Inflammatory macrophage treated with lipopolysaccharide for 1 hour (primary cell): ENCODE results near the gene DYNLT4.
"Not testable (repeated sequence)": the region's sequence is repeated elsewhere in the genome, so short reads cannot be mapped to it uniquely, and the experiment has no call there.

Experiments used
- DNase-seq, 2 donors: peaks; one replicate each; pipeline ENCODE4 v3.0.0-alpha.2; 2020 to 2022

DYNLT4 gene

DNA sequence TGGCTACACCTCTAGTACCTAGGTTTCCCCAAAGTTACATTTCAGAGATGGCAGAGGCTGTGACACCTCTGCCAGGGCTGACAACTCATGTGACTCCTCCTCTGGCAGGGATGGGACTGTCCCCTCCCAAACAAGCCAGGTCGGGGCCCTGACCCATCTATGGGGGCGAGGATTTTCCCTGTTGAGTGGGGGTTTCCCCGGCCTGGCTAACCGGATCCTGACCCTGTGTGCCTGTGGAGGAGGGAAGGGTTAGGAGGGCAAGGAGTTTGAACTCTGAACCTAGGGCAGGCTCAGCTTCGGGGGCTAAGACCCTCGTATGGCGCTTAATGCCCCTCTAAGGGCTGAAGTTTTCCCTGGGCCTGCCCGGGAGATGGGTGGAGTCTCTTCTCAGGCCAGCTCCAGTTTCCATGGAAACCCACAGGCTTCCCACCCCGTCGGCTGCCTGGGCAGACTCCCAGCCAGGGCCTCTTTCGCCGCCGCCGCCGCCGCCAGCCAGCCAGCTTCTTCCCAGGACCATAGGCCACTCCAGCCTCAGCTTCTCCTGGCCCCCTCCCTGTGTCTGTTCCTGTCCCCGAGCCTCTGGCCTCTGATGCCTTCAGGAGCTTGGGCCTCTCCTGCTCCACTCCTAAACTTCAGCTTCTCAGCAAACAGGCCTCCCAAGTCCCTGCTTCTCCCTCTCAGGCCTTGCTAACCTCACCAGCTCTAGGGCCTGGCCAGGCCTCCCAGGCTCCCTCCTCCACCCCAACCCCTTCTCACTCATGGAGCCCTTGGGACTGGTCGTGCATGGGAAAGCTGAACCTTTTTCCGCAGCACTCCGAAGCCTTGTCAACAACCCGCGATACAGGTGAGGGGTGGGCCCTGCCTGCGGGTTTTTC is 1.1 kb upstream of the DYNLT4 start, which contains the start of gene BTBD19:
TSS of gene BTBD19 (plus strand) at position 461 of the 875 bp plus-strand sequence. CDS start at position 759, 298 bp downstream.
- peak in 1 of 2 donors; percentile 94 for DNase-seq

DNA sequence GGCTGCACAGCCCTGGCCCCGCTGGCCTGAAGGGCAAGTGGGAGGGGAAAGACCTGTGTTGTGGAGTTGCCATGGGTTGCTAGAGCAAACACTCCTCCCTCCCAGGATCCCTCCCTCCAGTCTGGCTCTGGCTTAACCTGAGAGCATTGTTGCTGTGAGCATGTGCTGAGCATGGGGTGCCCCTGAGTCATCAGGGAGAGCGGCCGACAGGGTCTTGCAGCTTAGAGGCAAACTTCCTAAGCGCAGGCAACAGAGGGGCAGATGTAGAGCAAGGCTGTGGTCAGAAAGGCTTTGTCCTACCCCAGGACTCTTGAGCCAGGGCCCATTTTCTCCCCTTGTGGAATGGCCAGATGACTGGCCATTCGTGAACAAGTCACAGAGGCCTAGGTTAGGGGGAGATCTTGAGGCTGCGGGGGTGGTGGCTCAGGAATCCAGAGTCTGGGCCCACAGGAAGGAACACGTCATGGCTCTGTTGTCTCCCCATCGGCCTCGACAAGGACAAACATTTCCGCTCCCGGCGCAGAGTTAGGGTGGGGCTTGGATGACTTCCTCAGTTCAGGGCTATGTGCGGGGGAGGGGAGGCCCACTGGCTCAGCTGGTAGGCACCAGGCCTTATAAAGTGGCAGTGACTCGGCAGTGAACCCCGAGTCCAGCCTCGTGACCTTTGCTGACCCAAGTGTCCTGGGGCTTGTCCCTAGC is 362 bp upstream of the DYNLT4 start:
- DNase-seq, result peak; percentile 98 to 100

DNA sequence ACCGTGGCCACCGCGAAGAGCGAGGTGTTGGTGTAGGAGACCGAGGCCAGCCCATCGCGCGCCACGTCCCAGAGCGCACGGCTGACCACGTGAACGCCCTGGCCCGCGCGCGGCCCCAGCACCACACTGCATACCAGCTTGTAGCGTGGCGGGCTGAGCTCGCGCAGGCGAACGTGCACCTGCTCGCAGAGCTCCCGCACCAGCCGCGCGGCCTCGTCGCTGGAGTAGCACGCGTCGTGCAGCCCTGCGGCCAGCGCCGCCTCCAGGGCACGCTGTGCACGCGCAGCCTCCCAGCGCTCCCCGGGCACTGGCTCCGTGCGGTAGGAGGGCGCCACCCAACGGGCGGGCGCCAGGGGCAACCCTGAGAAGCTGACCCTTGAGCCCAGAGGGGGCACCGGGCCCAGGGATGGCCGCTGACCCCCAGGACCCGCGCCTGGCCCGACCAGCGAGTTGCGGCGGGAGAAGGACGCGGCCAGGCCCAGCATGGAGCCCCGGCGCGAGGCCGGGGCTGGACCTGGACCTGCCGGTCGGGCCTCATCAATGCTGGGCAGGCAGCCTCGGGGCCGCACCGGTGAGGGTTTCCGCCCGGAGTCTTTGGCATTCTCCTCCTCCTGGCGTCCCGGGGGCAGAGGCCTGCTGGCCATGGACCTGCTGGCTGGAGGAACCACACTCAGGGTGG is 987 bp downstream of the DYNLT4 start:
- no peak for DNase-seq

DNA sequence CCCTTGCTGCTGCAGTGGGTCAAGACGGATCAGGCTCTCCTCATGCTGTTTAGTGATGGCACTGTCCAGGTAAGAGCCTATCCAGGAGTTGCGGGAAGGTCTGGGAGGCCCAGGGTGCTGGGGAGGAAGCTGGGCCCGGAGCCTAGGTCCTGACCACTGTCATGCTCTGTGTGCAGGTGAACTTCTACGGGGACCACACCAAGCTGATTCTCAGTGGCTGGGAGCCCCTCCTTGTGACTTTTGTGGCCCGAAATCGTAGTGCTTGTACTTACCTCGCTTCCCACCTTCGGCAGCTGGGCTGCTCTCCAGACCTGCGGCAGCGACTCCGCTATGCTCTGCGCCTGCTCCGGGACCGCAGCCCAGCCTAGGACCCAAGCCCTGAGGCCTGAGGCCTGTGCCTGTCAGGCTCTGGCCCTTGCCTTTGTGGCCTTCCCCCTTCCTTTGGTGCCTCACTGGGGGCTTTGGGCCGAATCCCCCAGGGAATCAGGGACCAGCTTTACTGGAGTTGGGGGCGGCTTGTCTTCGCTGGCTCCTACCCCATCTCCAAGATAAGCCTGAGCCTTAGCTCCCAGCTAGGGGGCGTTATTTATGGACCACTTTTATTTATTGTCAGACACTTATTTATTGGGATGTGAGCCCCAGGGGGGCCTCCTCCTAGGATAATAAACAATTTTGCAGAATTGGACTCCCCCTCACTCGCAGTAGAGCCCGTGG is 1.7 kb downstream of the DYNLT4 start:
- DNase-seq, result no peak

DNA sequence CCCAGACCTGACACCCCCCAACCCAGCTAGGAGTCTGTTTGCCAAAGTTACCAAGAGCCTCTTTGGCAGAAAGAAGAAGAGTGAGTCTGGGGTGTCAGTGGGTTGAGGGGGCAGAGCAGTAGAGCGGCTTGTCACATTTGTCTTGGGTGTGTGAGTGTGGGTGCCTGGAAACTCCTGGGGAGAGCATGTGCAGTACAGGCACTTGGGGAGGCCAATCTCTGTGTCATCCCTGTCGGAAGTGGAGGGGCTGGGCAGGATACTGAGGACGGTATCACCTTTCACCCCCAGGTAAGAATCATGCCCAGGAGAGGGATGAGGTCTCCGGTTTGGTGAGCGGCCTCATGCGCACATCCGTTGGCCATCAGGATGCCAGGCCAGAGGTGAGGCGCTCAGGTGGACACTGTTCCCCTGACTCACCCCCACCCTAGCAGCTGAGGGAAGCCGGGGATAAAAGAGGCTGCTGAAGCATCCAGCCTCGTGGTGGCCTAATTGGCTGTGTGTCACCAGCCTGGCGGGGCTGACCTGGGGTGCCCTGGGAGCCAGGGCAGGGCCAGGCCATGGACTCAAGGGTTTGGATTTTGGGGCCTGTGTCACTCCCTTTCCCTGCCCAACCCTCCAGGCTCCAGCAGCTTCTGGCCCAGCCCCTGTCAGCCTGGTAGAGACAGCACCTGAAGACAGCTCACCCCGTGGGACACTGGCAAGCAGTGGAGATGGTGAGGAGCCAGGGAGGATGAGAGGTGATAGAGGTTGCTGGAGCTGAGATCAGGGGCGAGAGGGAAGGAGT is 3.6 kb downstream of the DYNLT4 start:
- DNase-seq, result no peak

DNA sequence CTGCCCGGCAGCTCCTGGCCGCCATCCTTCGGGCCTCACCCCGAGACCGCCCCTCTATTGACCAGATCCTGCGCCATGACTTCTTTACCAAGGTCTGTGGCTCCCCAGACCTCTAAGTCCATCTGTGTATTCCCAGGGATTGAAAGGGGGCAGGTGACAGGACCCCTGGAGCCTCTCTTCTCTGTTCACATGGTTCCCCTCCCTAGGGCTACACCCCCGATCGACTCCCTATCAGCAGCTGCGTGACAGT is 4.2 kb downstream of the DYNLT4 start:
- DNase-seq, result no peak

DNA sequence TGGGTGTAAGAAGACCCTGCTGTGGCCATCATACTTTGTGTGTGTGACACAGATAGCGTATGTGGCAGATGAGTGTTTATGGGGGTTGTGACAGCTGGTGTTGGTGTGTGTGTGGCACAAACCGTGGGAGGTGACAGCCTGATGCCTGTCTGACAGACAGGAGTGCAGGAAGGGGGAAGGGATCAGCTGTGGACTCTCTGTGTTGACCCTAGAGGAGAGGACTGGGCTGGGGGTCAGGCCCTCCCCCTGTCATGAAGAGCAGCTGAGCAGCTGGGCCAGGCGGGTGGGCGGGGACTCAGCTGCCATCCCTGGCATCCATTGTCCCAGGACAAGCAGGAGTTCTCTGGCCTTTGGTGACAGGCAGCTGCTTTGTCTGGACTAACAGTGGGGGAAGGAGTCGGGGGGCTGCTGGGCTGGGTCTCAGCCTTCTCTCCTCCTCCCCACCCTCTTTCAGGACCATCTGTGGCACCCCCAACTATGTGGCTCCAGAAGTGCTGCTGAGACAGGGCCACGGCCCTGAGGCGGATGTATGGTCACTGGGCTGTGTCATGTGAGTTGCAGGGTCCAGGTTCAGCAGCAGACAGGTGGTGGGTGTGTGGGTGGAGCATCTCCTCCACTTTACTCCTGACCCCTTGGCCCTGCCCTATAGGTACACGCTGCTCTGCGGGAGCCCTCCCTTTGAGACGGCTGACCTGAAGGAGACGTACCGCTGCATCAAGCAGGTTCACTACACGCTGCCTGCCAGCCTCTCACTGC is 4.7 kb downstream of the DYNLT4 start:
- DNase-seq, result no peak

DNA sequence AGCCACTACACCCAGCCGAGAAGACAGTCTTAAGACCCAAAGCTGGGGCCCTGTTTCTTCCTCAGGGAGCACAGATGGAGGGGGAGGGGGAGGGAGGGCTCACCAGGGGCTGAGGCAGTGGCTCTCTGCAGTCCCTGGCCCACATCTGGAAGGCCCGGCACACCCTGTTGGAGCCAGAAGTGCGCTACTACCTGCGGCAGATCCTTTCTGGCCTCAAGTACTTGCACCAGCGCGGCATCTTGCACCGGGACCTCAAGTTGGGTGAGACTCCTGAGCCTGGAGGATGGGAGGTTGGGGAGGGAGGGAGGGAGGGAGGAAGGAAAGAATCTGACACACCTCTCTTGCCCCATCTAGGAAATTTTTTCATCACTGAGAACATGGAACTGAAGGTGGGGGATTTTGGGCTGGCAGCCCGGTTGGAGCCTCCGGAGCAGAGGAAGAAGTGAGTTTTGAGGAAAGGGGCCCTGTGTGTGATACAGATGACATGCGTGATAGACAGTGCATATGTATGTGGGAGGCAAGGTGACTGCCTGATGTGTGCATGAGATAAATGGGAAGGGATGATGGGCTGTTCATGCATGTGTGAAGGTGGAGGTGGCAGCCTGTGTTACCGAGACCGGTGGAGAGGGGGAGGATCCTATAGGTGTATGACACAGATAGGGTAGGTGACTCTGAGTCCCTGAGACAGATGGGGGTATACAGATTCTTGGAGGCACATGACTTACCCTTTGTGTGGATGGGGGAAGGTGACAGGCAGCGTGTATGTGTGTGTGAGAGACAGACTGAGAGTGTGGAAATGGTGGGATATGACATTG is 5.5 kb downstream of the DYNLT4 start:
- DNase-seq, result peak; percentile 78 to 84

DNA sequence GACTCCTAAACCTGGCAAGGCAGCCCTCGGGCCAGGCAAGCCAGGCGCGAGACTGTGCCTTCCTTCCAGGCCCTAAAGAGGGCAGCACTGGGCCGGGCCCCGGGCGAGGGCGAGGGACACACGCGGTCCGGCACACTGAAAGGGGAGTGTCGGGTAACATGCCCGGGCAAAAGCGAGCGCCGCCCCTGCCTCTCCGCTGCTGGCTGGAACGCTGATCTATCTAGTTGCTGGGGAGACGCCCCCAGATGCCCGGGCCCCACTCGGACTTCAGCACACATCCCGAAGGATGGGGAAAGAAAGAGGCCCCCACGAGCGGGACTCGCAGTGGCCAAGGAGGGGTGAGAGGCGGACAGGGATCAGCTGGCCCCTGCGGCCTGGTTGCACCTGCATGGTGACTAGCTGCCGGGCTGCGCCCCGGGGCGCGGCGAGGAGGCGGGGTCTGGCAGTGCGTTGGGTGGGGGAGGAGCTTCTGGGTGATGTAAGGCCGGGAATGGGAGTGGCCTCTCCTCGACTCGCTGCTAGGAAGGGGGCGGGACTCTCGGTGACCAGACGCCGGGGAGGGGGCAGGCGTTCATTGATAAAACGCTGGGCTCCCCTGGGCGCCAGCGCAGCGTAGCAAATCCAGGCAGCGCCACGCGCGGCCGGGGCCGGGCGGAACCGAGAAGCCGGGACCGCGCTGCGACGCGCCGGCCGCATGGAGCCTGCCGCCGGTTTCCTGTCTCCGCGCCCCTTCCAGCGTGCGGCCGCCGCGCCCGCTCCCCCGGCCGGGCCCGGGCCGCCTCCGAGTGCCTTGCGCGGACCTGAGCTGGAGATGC is 7.2 kb downstream of the DYNLT4 start, which contains the start of gene PLK3:
TSS of gene PLK3 (plus strand) at position 608 of the 815 bp plus-strand sequence. CDS start at position 695, 87 bp downstream.
- DNase-seq, result peak; percentile 96 to 99

DNA sequence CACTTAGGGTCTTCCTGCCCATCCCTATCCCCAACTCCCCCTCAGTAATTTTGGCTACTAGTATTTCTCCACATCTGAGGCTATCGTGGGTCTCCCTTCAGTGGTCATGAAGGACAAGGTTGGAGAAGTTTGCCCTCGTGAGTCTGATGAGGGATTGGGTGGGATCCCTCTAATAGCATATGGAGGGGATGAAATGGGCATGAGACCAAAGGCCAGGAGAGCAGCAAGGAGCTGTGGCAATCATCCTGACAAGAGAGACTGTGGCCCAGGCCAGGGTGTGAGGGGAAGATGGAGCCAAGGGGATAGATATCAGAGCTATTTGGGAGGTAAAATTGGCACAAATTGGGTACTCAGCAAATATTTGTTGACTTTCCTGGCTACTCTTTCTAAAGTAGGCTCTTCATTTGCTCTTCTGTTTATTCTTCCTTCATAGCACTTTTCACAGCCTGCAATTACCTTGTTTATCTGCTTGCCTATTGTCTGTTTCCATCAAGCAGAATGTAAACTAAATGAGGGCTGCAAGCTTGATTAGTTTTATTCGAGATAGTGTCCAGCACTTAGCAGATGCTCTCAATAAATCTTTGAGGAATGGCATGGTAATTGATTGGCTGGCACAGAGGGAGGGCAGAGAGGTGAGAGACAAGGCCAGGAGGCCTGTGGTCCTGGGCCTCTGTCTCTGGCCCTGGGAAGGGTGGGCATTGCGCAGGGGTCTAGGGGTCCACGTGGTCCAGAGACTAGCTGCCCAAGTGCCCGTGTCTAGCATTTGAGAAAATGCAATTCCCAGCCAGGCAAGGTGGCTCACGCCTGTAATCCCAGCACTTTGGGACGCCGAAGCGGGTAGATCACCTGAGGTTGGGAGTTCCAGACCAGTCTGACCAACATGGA is 8.4 kb downstream of the DYNLT4 start:
- no peak for DNase-seq

DNA sequence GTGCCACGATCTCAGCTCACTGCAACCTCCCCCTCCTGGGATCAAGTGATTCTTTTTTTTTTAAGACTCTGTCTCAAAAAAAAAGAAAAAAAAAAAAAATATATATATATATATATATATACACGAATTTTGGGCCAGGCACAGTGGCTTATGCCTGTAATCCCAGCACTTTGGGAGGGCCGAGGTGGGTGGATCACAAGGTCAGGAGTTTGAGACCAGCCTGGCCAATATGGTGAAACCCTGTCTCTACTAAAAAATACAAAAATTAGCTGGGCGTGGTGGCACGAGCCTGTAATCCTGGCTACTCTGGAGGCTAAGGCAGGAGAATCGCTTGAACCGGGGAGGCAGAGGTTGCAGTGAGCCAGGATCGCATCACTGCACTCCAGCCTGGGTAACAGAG is 9.3 kb downstream of the DYNLT4 start:
- DNase-seq, result not testable (repeated sequence)

DNA sequence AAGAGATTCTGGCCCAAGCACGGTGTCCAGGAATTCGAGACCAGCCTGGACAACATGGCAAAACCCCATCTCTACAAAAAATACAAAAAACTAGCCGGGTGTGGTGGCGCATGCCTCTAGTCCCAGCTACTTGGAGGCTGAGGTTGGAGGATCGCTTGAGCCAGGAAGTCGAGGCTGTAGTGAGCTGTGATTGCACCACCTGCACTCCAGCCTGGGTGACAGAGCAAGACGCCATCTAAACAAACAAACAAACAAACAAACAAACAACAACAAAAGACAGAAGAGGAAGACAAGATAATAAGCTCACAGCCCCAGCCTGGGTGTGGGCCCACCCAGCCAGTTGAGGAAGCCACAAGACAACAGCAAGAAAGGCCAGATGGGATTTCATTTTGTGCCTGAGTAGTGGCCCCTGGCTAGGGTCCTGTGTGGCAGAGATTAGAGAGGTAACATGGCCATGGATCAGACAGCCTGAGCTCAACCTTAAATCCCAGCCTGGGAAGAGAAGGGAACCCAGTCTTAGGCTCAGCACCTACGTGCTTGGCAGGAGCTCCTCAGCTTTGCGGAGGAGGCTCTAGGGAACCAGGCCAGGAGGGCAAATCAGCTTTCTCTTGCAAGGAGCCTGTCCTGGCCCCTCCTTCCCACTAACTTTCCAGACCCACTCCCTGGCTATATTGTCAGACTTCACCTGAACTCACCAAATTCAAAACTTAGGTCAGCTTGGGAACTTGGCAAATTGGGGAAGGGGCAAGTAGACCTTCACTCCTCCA is 14.2 kb downstream of the DYNLT4 start:
- no peak for DNase-seq

DNA sequence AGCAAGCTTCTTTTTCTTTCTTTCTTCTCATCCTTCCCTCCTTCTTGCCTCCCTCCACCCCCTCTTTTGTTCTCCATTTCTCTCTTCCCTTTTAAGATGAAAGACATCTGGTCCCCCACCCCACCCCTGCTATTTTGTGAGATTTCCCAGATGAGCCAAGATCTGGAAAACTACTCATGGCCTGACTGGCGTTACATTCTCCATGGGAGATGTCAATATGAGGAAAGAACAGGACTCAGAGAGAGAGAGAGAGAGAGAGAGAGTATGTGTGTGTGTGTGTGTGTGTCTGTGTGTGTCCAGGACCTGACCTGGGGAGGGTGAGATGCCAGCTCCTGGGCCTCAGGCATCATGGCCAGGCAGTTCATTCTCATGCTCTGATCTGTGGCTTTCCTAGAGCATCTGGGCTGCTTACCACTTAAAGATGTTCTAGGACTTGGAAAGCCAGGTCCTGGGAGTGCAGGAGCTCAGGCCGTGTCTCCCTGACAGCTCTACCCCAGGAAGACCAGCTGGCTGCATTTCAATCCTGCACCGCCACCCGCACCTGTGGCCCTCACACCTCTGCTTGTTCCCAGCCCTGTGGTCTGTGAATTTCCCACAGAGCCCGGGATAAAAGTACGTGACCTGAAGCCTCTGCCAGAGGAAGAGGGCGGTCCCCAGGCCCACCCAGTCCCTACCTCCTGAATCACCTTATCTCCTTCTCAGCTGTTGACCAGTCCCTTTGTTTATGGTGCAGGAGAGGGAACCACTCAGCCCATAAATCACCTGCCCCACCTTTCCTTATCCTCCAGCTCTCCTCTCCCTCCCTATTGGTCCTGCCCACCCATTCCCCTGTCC is 16.0 kb downstream of the DYNLT4 start:
- DNase-seq, result no peak

DNA sequence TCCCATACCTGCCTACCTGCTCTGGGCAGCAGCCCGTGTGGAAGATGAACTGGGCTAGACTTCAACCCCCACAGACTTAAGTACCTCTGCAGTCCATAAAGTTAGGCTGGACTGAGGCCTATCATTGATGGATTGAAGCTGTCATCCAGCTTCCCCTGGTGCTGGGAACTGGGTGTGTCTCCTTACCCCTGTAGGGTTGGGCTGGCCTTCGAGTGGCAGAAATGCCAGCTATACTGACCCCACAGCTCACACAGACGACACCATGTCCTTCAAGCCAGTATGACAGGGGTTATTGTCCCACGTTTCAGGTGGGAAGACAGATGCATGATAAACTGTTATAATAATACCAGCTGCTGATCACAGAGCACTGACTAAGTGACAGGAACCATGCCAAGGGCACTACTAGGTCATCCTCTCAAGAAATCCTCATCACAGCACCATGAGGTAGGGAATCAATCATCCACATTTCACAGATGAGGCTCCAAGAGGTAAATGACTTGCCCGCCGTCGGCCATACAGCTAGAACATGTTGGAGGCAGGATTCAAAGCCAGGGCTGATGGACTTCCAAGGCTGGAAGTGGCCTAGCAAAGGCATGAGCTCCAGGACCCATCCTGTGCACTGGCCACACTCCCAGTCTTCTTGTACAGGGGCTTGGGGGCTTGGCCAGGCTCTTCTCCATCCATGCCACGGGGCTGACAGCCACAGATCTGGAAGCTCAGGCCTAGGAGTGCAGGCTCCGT is 18.9 kb downstream of the DYNLT4 start, which contains the start of gene BEST4:
TSS of gene BEST4 (minus strand) at position 51 of the 741 bp plus-strand sequence. CDS start 465 bp downstream, outside the sequence.
- no peak for DNase-seq

DNA sequence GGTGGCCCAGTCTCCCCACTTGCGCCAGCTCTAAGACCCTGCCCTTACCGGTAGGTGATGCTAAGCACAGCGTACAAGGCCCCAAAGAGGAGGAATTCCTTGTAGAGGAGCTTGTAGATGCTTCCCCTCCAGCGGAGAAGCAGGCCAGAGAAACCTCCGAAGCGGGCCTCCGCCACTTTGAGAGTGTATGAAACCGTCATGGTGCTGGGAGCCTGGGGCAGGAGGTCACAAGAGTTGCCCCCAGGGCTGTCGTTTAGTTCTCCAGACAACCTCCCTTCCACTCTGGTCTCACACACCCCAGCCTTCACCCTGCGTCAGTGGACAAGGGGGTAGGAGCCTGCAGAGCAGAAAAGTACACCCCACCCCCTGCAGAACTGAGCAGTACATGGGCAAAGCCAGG is 19.6 kb downstream of the DYNLT4 start:
- DNase-seq, result no peak
